ENCODE data around the gene GNG7. TPM values are rescaled to one million over a fixed set of nuclear protein-coding genes. Genes with fewer than 3 reads are reported as not detected.
A peak's percentile ranks its signal among the peaks of the same experiment; 100 is the strongest.
"Not testable (repeated sequence)": the region's sequence is repeated elsewhere in the genome, so short reads cannot be mapped to it uniquely, and the experiment has no call there.

The GNG7 gene
- polyA plus RNA-seq, 1 donor: 2.2 TPM

DNA sequence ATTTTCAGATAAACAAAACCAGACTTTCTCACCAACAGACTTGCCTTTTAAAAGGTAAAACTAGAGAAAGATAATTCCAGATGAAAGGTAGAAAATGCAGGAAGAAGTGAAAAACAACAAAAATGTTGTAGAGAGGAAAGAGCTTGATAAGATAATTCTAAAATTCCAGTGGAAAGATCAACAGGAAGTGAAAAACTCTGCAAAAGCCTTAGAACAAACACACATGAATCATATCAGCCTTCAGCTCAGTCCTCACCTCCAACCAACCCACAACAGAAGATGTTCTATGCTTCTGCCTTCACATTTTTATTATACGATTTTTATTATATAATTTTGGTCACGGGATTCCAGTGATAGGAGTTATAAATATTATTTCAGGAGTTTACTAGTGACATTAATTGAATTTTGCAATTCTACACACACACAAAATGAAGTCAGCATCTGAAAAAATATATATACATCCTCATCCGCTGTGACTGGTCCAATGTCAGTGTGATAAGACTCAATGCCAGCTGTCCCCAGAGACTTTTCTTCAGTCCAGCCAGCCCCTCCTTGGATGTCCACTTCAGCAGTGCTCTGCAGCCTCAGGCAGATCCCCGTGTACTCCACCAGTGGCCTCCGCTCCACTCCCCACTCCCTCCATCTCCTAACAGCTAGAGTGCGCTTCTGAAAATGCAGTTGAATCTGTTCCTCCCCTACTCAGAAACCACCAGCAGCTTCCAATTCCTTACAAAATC lies 168.6 kb downstream of the GNG7 start:
- Histone ChIP-seq H3K4me1 (ENCODE audit: control insufficient read depth, insufficient read depth, low read length) (peaks cover 4% of the 10 kb centered on the region), H3K27me3 (ENCODE audit: control insufficient read depth, insufficient read depth, low read length) (no peaks in the 10 kb centered on the region), H3K9me3 (ENCODE audit: control insufficient read depth, low read depth, low read length) (no peaks in the 10 kb centered on the region), H3K36me3 (ENCODE audit: control insufficient read depth, insufficient read depth, low read length) (no peaks in the 10 kb centered on the region), H3K4me3 (ENCODE audit: low read length) (no peak overlapping the region), H3K27ac (ENCODE audit: low read length) (peak overlapping the region; percentile 70)
- no CpG with 5 or more reads among the region's 6 CpGs for WGBS (ENCODE audit: insufficient coverage, low lambda C conversion rate)
- DNase-seq: no peak

DNA sequence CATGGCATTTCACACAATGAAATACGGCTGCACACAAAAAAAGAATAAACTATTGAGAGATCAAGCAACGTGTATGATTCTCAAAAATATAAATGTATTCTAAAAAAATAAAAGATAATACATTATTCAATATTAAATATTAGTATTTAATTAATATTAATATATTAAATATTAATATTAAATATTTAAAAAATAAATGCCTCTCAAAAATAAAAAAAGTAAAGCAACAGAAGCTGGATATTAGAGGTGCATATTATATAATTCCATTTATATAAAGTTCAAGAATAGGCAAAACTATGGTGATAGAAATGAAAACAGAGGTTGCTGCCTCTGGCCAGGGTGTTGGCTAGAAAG lies 169.4 kb downstream of the GNG7 start:
- Histone ChIP-seq H3K36me3 (ENCODE audit: control insufficient read depth, insufficient read depth, low read length) (no peaks in the 10 kb centered on the region), H3K4me3 (ENCODE audit: low read length) (no peak overlapping the region), H3K27me3 (ENCODE audit: control insufficient read depth, insufficient read depth, low read length) (no peaks in the 10 kb centered on the region), H3K9me3 (ENCODE audit: control insufficient read depth, low read depth, low read length) (no peaks in the 10 kb centered on the region), H3K27ac (ENCODE audit: low read length) (no peak overlapping the region), H3K4me1 (ENCODE audit: control insufficient read depth, insufficient read depth, low read length) (peaks cover 8% of the 10 kb centered on the region)
- DNase-seq: no peak
- no CpG with 5 or more reads among the region's 2 CpGs for WGBS (ENCODE audit: insufficient coverage, low lambda C conversion rate)

DNA sequence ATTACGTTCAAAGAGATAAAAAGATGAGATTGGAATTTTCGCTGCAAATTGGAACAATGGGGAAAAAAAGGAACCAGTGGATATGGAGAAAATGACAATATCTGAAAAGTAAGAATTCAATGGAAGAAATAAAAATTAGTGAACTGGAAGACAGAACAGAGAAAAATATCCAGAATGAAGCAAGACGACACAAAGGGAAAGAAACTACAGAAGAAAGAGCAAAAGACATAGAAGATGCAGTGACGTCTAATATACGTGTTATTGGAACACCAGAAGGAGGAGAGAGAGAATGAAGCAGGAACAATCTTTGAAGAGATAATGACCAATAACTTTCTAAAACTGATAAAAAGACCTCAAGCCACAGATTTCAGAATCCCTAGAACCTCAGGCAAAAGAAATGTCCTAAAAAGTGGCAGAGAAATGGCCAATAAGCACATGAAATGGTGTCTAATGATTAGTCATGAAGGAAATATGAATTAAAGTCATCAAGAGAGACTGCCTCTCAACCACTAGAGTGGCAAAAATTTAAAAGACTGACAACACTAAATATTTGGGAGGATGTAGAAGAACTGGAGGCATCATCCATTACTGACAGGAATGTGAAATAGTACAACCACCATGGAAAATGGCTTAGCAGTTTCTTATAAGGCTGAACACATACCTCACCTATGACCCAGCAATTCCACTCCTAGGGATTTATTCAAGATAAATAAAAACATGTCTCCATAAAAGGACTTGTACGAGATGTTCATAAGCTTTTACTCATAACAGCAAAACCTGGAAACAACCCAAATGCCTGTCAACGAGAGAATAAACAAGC lies 170.0 kb downstream of the GNG7 start:
- no peak for DNase-seq
- no peaks in the 10 kb centered on the region for H3K36me3 ChIP-seq (ENCODE audit: control insufficient read depth, insufficient read depth, low read length)
- no peak overlapping the region for H3K27ac ChIP-seq (ENCODE audit: low read length)
- 95% methylated on average over 3 of the region's 7 CpGs for WGBS (ENCODE audit: insufficient coverage, low lambda C conversion rate)
- H3K9me3 ChIP-seq (ENCODE audit: control insufficient read depth, low read depth, low read length): no peaks in the 10 kb centered on the region
- H3K4me3 ChIP-seq (ENCODE audit: low read length): no peak overlapping the region
- H3K27me3 ChIP-seq (ENCODE audit: control insufficient read depth, insufficient read depth, low read length): no peaks in the 10 kb centered on the region
- H3K4me1 ChIP-seq (ENCODE audit: control insufficient read depth, insufficient read depth, low read length): peaks cover 8% of the 10 kb centered on the region

DNA sequence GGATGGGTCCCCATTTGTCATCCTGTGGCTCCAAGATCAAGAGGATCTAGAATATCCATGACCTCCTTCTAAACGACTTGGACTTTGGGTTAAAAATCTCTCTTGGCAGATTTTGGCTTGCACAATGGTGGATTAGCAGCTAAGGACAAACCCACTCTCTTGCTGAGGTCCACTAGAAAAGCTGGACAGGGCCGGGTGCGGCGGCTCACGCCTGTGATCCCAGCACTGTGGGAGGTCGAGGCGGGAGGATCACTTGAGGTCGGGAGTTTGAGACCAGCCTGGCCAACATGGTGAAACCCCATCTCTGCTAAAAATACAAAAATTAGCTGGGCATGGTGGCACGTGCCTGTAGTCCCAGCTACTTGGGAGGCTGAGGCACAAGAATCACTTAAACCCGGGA lies 172.6 kb downstream of the GNG7 start:
- H3K4me1 ChIP-seq (ENCODE audit: control insufficient read depth, insufficient read depth, low read length); DNase-seq; H3K4me3 ChIP-seq (ENCODE audit: low read length); H3K9me3 ChIP-seq (ENCODE audit: control insufficient read depth, low read depth, low read length); H3K27me3 ChIP-seq (ENCODE audit: control insufficient read depth, insufficient read depth, low read length); H3K36me3 ChIP-seq (ENCODE audit: control insufficient read depth, insufficient read depth, low read length): not testable (repeated sequence)
- H3K27ac ChIP-seq (ENCODE audit: low read length): peak overlapping the region; percentile 64
- no CpG with 5 or more reads among the region's 10 CpGs for WGBS (ENCODE audit: insufficient coverage, low lambda C conversion rate)

DNA sequence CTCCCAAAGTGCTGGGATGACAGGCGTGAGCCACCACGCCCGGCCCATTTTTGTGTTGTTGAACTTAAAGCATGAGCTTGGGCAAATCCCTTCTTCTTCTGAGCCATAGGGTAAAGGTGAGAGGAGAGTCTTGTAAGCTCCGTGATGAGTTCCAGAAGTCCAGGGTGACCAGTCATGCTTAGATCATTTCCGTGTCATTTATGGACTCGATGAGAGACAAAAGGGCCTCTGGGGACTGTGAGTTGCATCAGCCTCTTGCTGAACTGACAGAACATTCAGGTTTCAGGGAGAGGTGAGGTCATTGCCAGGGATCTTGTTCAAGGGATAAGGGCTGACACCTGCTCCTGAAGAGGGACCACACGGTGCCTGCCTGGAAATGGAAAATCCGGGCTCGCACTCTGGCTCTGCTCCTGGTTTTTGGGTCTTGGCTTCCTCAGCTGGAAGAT lies 173.0 kb downstream of the GNG7 start:
- Histone ChIP-seq H3K4me3 (ENCODE audit: low read length) (no peak overlapping the region), H3K9me3 (ENCODE audit: control insufficient read depth, low read depth, low read length) (peaks cover 3% of the 10 kb centered on the region), H3K27ac (ENCODE audit: low read length) (peak overlapping the region; percentile 64), H3K36me3 (ENCODE audit: control insufficient read depth, insufficient read depth, low read length) (no peaks in the 10 kb centered on the region), H3K27me3 (ENCODE audit: control insufficient read depth, insufficient read depth, low read length) (peaks cover 7% of the 10 kb centered on the region), H3K4me1 (ENCODE audit: control insufficient read depth, insufficient read depth, low read length) (peaks cover 8% of the 10 kb centered on the region)
- DNase-seq: peak; percentile 86
- no CpG with 5 or more reads among the region's 9 CpGs for WGBS (ENCODE audit: insufficient coverage, low lambda C conversion rate)

DNA sequence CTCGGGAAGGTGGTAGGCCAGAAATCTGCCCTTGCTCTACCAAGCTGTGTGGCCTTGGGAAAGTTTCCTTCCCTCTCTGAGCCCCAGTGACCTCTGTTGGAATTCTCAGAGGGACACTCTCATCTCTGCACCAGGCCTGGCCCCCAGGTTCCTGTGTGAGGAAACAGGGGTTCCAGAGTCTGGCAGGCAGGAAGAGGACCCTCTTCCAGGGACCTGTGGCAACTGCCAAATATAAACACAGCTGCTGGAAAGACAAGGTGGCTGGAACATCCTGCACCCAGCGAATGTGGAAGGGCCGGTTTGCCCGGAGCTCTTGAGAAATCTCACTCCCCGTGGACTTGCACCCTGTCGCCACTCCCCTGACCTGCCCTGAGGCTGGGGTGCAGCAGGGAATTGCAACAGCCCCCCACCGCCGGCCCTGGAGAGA lies 173.8 kb downstream of the GNG7 start:
- peaks cover 4% of the 10 kb centered on the region for H3K4me1 ChIP-seq (ENCODE audit: control insufficient read depth, insufficient read depth, low read length)
- H3K4me3 ChIP-seq (ENCODE audit: low read length): no peak overlapping the region
- no peak overlapping the region for H3K27ac ChIP-seq (ENCODE audit: low read length)
- WGBS (ENCODE audit: insufficient coverage, low lambda C conversion rate): no CpG with 5 or more reads among the region's 8 CpGs
- DNase-seq: no peak
- H3K27me3 ChIP-seq (ENCODE audit: control insufficient read depth, insufficient read depth, low read length): peaks cover 7% of the 10 kb centered on the region
- H3K36me3 ChIP-seq (ENCODE audit: control insufficient read depth, insufficient read depth, low read length): no peaks in the 10 kb centered on the region
- H3K9me3 ChIP-seq (ENCODE audit: control insufficient read depth, low read depth, low read length): peaks cover 3% of the 10 kb centered on the region

DNA sequence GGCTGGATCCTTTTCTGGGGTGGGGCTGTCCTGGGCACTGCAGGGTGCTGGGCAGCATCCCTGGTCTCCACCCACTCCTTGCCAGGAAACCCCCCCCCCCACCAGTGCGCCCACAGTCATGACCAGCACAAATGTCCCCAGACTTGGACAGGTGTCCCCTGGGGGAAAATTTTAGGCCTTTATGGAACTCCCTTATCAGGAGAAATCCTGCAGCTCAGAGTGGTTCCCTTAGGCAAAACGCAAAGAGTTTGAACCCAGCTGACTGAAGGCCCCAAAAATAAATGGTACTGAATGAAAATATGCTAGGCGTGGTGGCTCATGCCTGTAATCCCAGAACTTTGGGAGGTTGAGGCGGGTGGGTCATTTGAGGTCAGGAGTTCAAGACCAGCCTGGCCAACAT lies 174.8 kb downstream of the GNG7 start:
- DNase-seq: no peak
- 86% methylated on average over 1 of the region's 4 CpGs for WGBS (ENCODE audit: insufficient coverage, low lambda C conversion rate)
- H3K27ac ChIP-seq (ENCODE audit: low read length): no peak overlapping the region
- peaks cover 3% of the 10 kb centered on the region for H3K9me3 ChIP-seq (ENCODE audit: control insufficient read depth, low read depth, low read length)
- H3K36me3 ChIP-seq (ENCODE audit: control insufficient read depth, insufficient read depth, low read length): no peaks in the 10 kb centered on the region
- no peak overlapping the region for H3K4me3 ChIP-seq (ENCODE audit: low read length)
- H3K27me3 ChIP-seq (ENCODE audit: control insufficient read depth, insufficient read depth, low read length): peaks cover 7% of the 10 kb centered on the region
- H3K4me1 ChIP-seq (ENCODE audit: control insufficient read depth, insufficient read depth, low read length): peaks cover 4% of the 10 kb centered on the region

DNA sequence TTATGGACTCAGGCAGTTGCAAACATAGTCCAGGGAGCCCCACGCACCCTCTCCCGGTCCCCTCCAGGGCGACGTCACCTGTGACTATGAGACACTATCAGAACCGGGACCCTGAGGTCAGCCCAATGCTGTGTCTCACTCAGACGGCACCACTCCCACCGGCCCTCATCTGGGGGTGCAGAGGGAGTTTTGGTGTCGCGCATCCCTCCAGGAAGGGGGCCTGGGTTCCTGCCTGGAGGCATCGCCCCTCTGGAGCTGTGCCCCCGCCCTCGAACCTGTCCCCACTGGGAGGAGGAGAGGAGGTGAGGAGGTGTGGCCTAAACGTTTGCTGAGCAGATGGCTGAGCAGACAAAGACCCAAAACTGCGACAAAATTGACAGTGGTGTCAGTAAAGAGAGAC lies 175.3 kb downstream of the GNG7 start:
- WGBS (ENCODE audit: insufficient coverage, low lambda C conversion rate): no CpG with 5 or more reads among the region's 14 CpGs
- no peaks in the 10 kb centered on the region for H3K36me3 ChIP-seq (ENCODE audit: control insufficient read depth, insufficient read depth, low read length)
- H3K27me3 ChIP-seq (ENCODE audit: control insufficient read depth, insufficient read depth, low read length): peaks cover 7% of the 10 kb centered on the region

DNA sequence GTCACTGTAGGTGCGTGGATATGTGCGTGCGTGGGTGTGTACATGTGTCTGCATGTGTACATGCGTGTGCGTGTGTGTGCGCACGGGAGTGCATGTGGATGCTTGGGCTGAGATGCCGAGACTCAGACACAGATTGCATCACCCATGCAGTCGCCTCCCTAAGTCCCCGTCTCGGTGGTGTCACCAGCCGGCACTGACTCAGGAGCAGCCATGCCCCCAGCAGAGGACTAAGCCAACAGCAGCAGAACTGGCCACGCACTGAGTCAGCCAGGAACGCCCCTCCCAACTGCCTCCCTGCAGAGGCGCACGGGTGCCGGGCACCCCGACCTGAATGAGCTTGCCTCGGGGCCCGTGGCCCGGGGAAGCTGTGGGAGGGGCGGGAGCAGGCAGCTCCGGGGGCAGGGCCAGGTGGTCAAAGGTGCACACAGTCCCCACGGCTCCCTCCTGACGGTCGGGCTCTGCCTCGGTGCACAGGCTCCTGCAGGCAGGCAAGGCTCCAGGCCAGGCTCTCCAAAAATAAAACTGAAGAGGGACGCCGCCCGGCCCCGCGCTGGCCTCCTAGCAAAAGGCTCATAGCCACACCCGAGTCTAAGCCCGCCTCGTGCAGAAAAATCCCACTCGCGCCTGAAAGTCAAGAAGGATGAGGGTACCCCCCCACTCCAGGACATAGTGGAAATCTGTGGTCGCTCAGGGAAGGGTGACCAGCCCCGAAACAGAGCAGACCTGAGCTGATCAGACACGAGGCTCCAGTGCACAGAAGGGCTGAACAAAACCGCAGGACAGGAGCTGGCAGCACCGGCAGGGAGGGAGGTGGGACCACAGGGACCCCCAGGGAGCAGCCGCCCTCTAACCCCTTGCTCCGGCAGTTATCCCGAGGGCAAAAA lies 177.4 kb downstream of the GNG7 start:
- DNase-seq: no peak
- H3K36me3 ChIP-seq (ENCODE audit: control insufficient read depth, insufficient read depth, low read length): no peaks in the 10 kb centered on the region
- peaks cover 4% of the 10 kb centered on the region for H3K4me1 ChIP-seq (ENCODE audit: control insufficient read depth, insufficient read depth, low read length)
- no peak overlapping the region for H3K4me3 ChIP-seq (ENCODE audit: low read length)
- WGBS (ENCODE audit: insufficient coverage, low lambda C conversion rate): no CpG with 5 or more reads among the region's 45 CpGs
- no peak overlapping the region for H3K27ac ChIP-seq (ENCODE audit: low read length)
- H3K9me3 ChIP-seq (ENCODE audit: control insufficient read depth, low read depth, low read length): peaks cover 3% of the 10 kb centered on the region
- peaks cover 7% of the 10 kb centered on the region for H3K27me3 ChIP-seq (ENCODE audit: control insufficient read depth, insufficient read depth, low read length)

More for the DNA sequence above, 175.3 kb downstream of the GNG7 start:
- Histone ChIP-seq H3K4me3 (ENCODE audit: low read length) (no peak overlapping the region), H3K27ac (ENCODE audit: low read length) (no peak overlapping the region), H3K9me3 (ENCODE audit: control insufficient read depth, low read depth, low read length) (peaks cover 3% of the 10 kb centered on the region), H3K4me1 (ENCODE audit: control insufficient read depth, insufficient read depth, low read length) (peaks cover 4% of the 10 kb centered on the region)
- no peak for DNase-seq

DNA sequence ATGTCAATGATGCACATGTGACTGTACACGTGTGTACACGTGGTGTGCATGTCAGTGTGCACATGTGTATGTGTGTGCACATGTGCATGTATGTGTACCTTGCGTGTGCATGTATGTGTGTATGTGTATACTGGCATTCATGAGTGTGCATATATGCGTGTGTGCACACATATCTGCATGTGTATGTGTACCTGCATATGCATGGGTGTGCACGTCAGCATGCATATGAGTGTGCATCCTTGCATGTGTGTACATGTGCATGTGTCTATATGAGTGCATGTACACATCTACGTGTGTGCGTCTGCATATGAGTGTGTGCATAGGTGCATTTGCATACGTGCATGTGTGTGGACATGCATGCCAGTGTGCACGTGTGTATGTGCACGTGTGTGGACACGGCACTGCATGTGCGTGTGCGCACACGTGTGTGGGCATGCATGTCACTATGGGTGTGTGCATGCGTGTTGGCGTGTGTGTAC lies 178.1 kb downstream of the GNG7 start:
- no peaks in the 10 kb centered on the region for H3K36me3 ChIP-seq (ENCODE audit: control insufficient read depth, insufficient read depth, low read length)
- peaks cover 3% of the 10 kb centered on the region for H3K9me3 ChIP-seq (ENCODE audit: control insufficient read depth, low read depth, low read length)
- no peak overlapping the region for H3K4me3 ChIP-seq (ENCODE audit: low read length)
- WGBS (ENCODE audit: insufficient coverage, low lambda C conversion rate): no CpG with 5 or more reads among the region's 16 CpGs
- H3K4me1 ChIP-seq (ENCODE audit: control insufficient read depth, insufficient read depth, low read length): peaks cover 4% of the 10 kb centered on the region
- no peak overlapping the region for H3K27ac ChIP-seq (ENCODE audit: low read length)
- no peak for DNase-seq
- H3K27me3 ChIP-seq (ENCODE audit: control insufficient read depth, insufficient read depth, low read length): peaks cover 7% of the 10 kb centered on the region
